ENCODE results near the gene PATJ. TPM values are rescaled to one million over a fixed set of nuclear protein-coding genes. Genes with fewer than 3 reads are reported as not detected.

Gene PATJ
- polyA plus RNA-seq, 1 donor (not counting 4 experiments of a cell fraction or from before 2014, with no cell fraction given) = 28.1 TPM

GRCh38 chr1:61956016-61956645 is 213.9 kb downstream of the PATJ start:
- no peaks in the 10 kb centered on the region for H3K9me3 ChIP-seq (ENCODE audit: control insufficient read depth, low read depth, low read length)
- dilution Hi-C loops (cut with MboI; ENCODE audit: extremely low pct_ligation_motif_present, low sequenced_read_pairs) = no loop called here
- H3K9ac ChIP-seq (ENCODE audit: control insufficient read depth, extremely low read depth, insufficient read depth, low read length) = no peak overlapping the region
- no peaks in the 10 kb centered on the region for H3K27me3 ChIP-seq (ENCODE audit: control insufficient read depth, extremely low read depth, insufficient read depth, low read length)
- no peak overlapping the region for H3K4me2 ChIP-seq (ENCODE audit: control insufficient read depth, extremely low read depth, insufficient read depth, low read depth, low read length)
- no peak overlapping the region for H3K27ac ChIP-seq (ENCODE audit: control insufficient read depth, insufficient read depth, low read length)
- no peak overlapping the region for H3K4me3 ChIP-seq (ENCODE audit: control insufficient read depth in 2 of 3, extremely low read depth in 1 of 3, insufficient read depth in 2 of 3, low read depth in 1 of 3, low read length in 3 of 3)
- no peaks in the 10 kb centered on the region for H3K79me2 ChIP-seq (ENCODE audit: control insufficient read depth, insufficient read depth, low read length)
- no peak for TF ChIP-seq EZH2 (IDR thresholded peaks at IDR 0.05; ENCODE audit: low read length)
- TF ChIP-seq, protein P1, sequence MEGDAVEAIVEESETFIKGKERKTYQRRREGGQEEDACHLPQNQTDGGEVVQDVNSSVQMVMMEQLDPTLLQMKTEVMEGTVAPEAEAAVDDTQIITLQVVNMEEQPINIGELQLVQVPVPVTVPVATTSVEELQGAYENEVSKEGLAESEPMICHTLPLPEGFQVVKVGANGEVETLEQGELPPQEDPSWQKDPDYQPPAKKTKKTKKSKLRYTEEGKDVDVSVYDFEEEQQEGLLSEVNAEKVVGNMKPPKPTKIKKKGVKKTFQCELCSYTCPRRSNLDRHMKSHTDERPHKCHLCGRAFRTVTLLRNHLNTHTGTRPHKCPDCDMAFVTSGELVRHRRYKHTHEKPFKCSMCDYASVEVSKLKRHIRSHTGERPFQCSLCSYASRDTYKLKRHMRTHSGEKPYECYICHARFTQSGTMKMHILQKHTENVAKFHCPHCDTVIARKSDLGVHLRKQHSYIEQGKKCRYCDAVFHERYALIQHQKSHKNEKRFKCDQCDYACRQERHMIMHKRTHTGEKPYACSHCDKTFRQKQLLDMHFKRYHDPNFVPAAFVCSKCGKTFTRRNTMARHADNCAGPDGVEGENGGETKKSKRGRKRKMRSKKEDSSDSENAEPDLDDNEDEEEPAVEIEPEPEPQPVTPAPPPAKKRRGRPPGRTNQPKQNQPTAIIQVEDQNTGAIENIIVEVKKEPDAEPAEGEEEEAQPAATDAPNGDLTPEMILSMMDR (optimal IDR thresholded peaks at IDR 0.05 in 1 of 3, IDR thresholded peaks at IDR 0.05 in 1 of 3, conservative IDR thresholded peaks at IDR 0.05 in 1 of 3; ENCODE audit: extremely low read depth in 1 of 3, insufficient read depth in 2 of 3, low read length in 3 of 3) = no peak
- H4K20me1 ChIP-seq (ENCODE audit: control insufficient read depth, extremely low read depth, insufficient read depth, low read length) = peaks cover 2% of the 10 kb centered on the region
- no peak for FAIRE-seq
- H2AFZ ChIP-seq (ENCODE audit: control insufficient read depth, low read length) = no peak overlapping the region
- no peaks in the 10 kb centered on the region for H3K36me3 ChIP-seq (ENCODE audit: control insufficient read depth in 2 of 2, extremely low read depth in 1 of 2, insufficient read depth in 2 of 2, low read length in 2 of 2)
- H3K4me1 ChIP-seq (ENCODE audit: control insufficient read depth, extremely low read depth, insufficient read depth, low read length) = peaks cover 16% of the 10 kb centered on the region
- no peak for DNase-seq (ENCODE audit: low read depth, low spot score)
- no peaks in the 10 kb centered on the region for H3K9me1 ChIP-seq (ENCODE audit: control insufficient read depth, extremely low read depth, insufficient read depth, low read length)

DNA sequence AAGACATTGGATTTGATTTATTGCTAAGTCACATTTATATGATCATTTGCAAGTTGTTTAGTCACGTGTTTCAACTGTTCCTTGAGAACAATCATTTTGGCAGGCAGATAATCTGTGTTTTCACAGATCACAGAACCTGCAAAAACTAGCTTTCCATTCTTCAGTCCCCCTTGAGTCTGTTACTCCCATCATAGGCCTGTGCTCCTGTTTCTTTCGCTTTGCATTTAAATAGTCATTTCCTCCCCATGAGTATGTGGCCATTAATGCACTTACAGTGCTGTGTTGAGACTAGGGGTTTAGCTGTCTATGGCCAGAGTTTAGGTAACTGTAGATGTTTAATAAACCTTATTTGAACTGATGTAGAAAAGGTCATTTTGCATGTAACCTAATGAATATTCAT is 214.5 kb downstream of the PATJ start:
- Histone ChIP-seq H3K4me1 (ENCODE audit: control insufficient read depth, extremely low read depth, insufficient read depth, low read length) (peaks cover 10% of the 10 kb centered on the region), H3K4me3 (ENCODE audit: control insufficient read depth in 2 of 3, extremely low read depth in 1 of 3, insufficient read depth in 2 of 3, low read depth in 1 of 3, low read length in 3 of 3) (no peak overlapping the region), H4K20me1 (ENCODE audit: control insufficient read depth, extremely low read depth, insufficient read depth, low read length) (peaks cover 2% of the 10 kb centered on the region), H3K27ac (ENCODE audit: control insufficient read depth, insufficient read depth, low read length) (no peak overlapping the region), H3K4me2 (ENCODE audit: control insufficient read depth, extremely low read depth, insufficient read depth, low read depth, low read length) (no peak overlapping the region), H3K9me1 (ENCODE audit: control insufficient read depth, extremely low read depth, insufficient read depth, low read length) (no peaks in the 10 kb centered on the region), H3K79me2 (ENCODE audit: control insufficient read depth, insufficient read depth, low read length) (no peaks in the 10 kb centered on the region), H3K9me3 (ENCODE audit: control insufficient read depth, low read depth, low read length) (no peaks in the 10 kb centered on the region), H3K36me3 (ENCODE audit: control insufficient read depth in 2 of 2, extremely low read depth in 1 of 2, insufficient read depth in 2 of 2, low read length in 2 of 2) (no peaks in the 10 kb centered on the region), H3K27me3 (ENCODE audit: control insufficient read depth, extremely low read depth, insufficient read depth, low read length) (no peaks in the 10 kb centered on the region), H2AFZ (ENCODE audit: control insufficient read depth, low read length) (no peak overlapping the region), H3K9ac (ENCODE audit: control insufficient read depth, extremely low read depth, insufficient read depth, low read length) (no peak overlapping the region)
- FAIRE-seq (peak; percentile 13), DNase-seq (ENCODE audit: low read depth, low spot score) (no peak)
- dilution Hi-C loops (cut with MboI; ENCODE audit: extremely low pct_ligation_motif_present, low sequenced_read_pairs) = no loop called here
- TF ChIP-seq, protein P1 (optimal IDR thresholded peaks at IDR 0.05 in 1 of 3, IDR thresholded peaks at IDR 0.05 in 1 of 3, conservative IDR thresholded peaks at IDR 0.05 in 1 of 3; ENCODE audit: extremely low read depth in 1 of 3, insufficient read depth in 2 of 3, low read length in 3 of 3) = no peak
- TF ChIP-seq EZH2 (IDR thresholded peaks at IDR 0.05; ENCODE audit: low read length) = no peak

Measured in keratinocyte (primary cell).